Measurements from ENCODE around the gene GOLGA8A.
A peak's percentile ranks its signal among the peaks of the same experiment; 100 is the strongest.

Gene GOLGA8A

GRCh38 chr15:34437687-34438086 is at the start of gene GOLGA8A:
GOLGA8A (minus strand) TSS chr15:34437808; CDS start chr15:34389691, 48,117 bp downstream.
- Mint-ChIP-seq H3K27ac (peak within 1 kb of the TSS; percentile 90), H3K9me3 (no peaks in the 10 kb centered on the region), H3K4me3 (peak within 1 kb of the TSS; percentile 82), H3K36me3 (peaks cover 5% of the 10 kb centered on the region), H3K27me3 (peaks cover 27% of the 10 kb centered on the region), H3K4me1 (peaks cover 6% of the 10 kb centered on the region)
- DNase-seq = peak; percentile 69
- CTCF ChIA-PET = no interaction called here

DNA sequence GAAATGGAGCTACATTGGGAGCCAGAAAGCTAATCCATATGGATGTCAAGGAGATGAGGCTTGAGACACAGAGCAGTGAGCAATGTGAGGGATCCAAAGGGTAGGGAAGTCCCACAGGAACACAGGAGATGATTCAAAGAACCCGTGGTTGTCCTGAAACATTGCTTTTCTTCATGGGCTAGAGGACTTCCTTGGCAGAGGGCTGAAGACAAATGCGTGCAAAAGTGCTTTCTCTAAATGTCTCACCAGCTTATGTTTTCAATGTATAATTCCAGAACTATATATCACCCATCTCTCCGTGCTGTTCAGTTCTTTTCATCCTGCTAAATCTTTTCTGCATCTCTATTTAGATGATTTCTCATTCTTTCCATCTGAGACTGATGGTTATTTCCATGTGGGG is 46.0 kb upstream of the GOLGA8A start:
- Mint-ChIP-seq H3K9me3 (no peaks in the 10 kb centered on the region), H3K4me3 (no peak overlapping the region), H3K27ac (no peak overlapping the region), H3K36me3 (no peaks in the 10 kb centered on the region), H3K27me3 (peaks cover 20% of the 10 kb centered on the region), H3K4me1 (no peaks in the 10 kb centered on the region)
- CTCF ChIA-PET = no interaction called here
- DNase-seq = no peak

GRCh38 chr15:34481370-34481769 is 43.8 kb upstream of the GOLGA8A start:
- Mint-ChIP-seq H3K9me3 (no peaks in the 10 kb centered on the region), H3K4me1 (no peaks in the 10 kb centered on the region), H3K4me3 (no peak overlapping the region), H3K36me3 (no peaks in the 10 kb centered on the region), H3K27ac (no peak overlapping the region), H3K27me3 (peaks cover 19% of the 10 kb centered on the region)
- no peak for DNase-seq
- CTCF ChIA-PET = no interaction called here

- no peak for DNase-seq
- H3K4me1 Mint-ChIP-seq = peaks cover 2% of the 10 kb centered on the region
- no peaks in the 10 kb centered on the region for H3K9me3 Mint-ChIP-seq
- no peaks in the 10 kb centered on the region for H3K36me3 Mint-ChIP-seq
- H3K27me3 Mint-ChIP-seq = peaks cover 18% of the 10 kb centered on the region
- CTCF ChIA-PET = no interaction called here
- H3K4me3 Mint-ChIP-seq = no peak overlapping the region
- H3K27ac Mint-ChIP-seq = no peak overlapping the region
Observed at GRCh38 chr15:34473840-34474239, 36.2 kb upstream of the GOLGA8A start.

DNA sequence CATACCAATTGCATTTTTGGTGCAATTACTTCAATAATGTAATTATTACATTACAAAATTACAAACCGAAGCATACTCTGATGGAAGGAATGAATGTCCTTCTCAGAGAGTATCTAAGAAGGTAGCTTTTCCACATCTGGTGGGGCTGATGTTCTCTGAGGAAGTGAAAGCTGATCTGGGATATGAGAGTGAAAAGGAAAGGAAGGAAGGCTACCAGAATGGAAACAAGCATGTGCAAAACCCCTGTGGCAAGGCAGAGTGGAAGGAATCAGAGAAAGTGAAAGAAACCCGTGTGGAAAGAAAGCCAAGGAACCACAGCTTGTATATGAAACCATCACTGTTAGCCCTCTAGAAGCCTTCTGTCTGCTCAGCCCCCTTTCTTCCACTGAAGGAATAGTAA is 35.3 kb upstream of the GOLGA8A start:
- H3K36me3 Mint-ChIP-seq = no peaks in the 10 kb centered on the region
- no peak overlapping the region for H3K27ac Mint-ChIP-seq
- H3K27me3 Mint-ChIP-seq = peaks cover 18% of the 10 kb centered on the region
- H3K4me3 Mint-ChIP-seq = no peak overlapping the region
- no peak for DNase-seq
- no peaks in the 10 kb centered on the region for H3K9me3 Mint-ChIP-seq
- CTCF ChIA-PET = no interaction called here
- H3K4me1 Mint-ChIP-seq = peaks cover 2% of the 10 kb centered on the region

- CTCF ChIA-PET = no interaction called here
- H3K36me3 Mint-ChIP-seq = no peaks in the 10 kb centered on the region
Observed at GRCh38 chr15:34470892-34471291, 33.3 kb upstream of the GOLGA8A start.

GRCh38 chr15:34470091-34470490 is 32.5 kb upstream of the GOLGA8A start:
- Mint-ChIP-seq H3K4me3 (no peak overlapping the region), H3K27ac (no peak overlapping the region), H3K4me1 (peaks cover 2% of the 10 kb centered on the region), H3K9me3 (no peaks in the 10 kb centered on the region), H3K36me3 (no peaks in the 10 kb centered on the region), H3K27me3 (peaks cover 22% of the 10 kb centered on the region)
- no peak for DNase-seq
- CTCF ChIA-PET = no interaction called here

More at GRCh38 chr15:34470892-34471291, 33.3 kb upstream of the GOLGA8A start:
- Mint-ChIP-seq H3K4me3 (no peak overlapping the region), H3K9me3 (no peaks in the 10 kb centered on the region), H3K27ac (no peak overlapping the region), H3K4me1 (peaks cover 2% of the 10 kb centered on the region), H3K27me3 (peaks cover 24% of the 10 kb centered on the region)
- no peak for DNase-seq

GRCh38 chr15:34461730-34462129 is 24.1 kb upstream of the GOLGA8A start:
- H3K4me1 Mint-ChIP-seq = no peaks in the 10 kb centered on the region

DNA sequence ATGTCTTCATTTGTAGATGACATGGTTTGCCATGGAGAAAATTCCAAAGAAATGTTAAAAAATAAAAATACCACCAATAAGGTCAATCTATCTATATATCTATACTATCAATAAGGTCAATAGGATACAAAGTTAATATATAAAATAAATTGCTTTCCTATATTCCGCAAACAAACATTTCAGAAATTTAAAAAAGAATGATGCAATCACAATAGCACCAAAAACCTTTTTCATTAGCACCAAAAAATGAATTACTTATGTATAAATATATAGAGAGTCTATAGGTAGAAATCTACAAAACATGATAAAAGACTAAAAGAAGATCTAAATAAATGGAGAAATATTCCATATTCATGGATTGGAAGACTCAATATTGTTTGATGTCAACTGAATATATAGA is 22.8 kb upstream of the GOLGA8A start:
- DNase-seq = no peak
- H3K36me3 Mint-ChIP-seq = no peaks in the 10 kb centered on the region
- H3K9me3 Mint-ChIP-seq = no peaks in the 10 kb centered on the region
- CTCF ChIA-PET = no interaction called here
- no peak overlapping the region for H3K4me3 Mint-ChIP-seq
- peaks cover 4% of the 10 kb centered on the region for H3K27me3 Mint-ChIP-seq
- no peaks in the 10 kb centered on the region for H3K4me1 Mint-ChIP-seq
- no peak overlapping the region for H3K27ac Mint-ChIP-seq

More at GRCh38 chr15:34461730-34462129, 24.1 kb upstream of the GOLGA8A start:
- DNase-seq = no peak
- Mint-ChIP-seq H3K27me3 (peaks cover 7% of the 10 kb centered on the region), H3K27ac (no peak overlapping the region), H3K9me3 (no peaks in the 10 kb centered on the region), H3K36me3 (no peaks in the 10 kb centered on the region), H3K4me3 (no peak overlapping the region)
- CTCF ChIA-PET = no interaction called here

- H3K27me3 Mint-ChIP-seq = no peaks in the 10 kb centered on the region
- no peak overlapping the region for H3K4me3 Mint-ChIP-seq
- H3K27ac Mint-ChIP-seq = no peak overlapping the region
- H3K4me1 Mint-ChIP-seq = no peaks in the 10 kb centered on the region
- no peaks in the 10 kb centered on the region for H3K36me3 Mint-ChIP-seq
- H3K9me3 Mint-ChIP-seq = no peaks in the 10 kb centered on the region
- CTCF ChIA-PET = no interaction called here
- no peak for DNase-seq
Observed at GRCh38 chr15:34456658-34457057, 19.1 kb upstream of the GOLGA8A start.

DNA sequence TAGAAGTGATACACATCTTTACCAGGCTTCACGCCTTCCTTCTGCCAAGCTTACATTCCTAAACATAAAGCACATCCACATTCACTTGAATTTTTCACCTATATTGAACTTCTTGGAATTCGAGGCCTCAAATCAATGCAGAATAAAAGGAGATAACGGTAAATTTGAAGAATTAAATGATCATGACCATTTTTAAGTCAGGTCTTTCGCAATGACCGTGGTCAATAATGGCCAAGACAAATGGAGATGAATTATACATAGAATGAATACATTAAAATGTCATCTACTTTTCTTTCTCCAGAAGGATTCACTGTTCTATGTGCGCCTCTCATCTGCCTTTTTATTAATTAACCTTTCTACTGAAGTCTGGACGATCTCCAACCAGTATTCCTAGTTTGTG is 5.3 kb upstream of the GOLGA8A start:
- Mint-ChIP-seq H3K4me1 (no peaks in the 10 kb centered on the region), H3K36me3 (no peaks in the 10 kb centered on the region), H3K4me3 (no peak overlapping the region), H3K9me3 (no peaks in the 10 kb centered on the region), H3K27me3 (peaks cover 18% of the 10 kb centered on the region), H3K27ac (no peak overlapping the region)
- CTCF ChIA-PET = no interaction called here
- DNase-seq = no peak

GRCh38 chr15:34439878-34440277 is 2.3 kb upstream of the GOLGA8A start:
- DNase-seq = no peak
- Mint-ChIP-seq H3K27ac (no peak overlapping the region), H3K36me3 (peaks cover 1% of the 10 kb centered on the region), H3K4me1 (peaks cover 6% of the 10 kb centered on the region), H3K4me3 (no peak overlapping the region), H3K9me3 (no peaks in the 10 kb centered on the region), H3K27me3 (peaks cover 26% of the 10 kb centered on the region)
- CTCF ChIA-PET = no interaction called here

GRCh38 chr15:34436956-34437442 is 609 bp downstream of the GOLGA8A start:
- H3K36me3 Mint-ChIP-seq = peaks cover 5% of the 10 kb centered on the region
- peaks cover 6% of the 10 kb centered on the region for H3K4me1 Mint-ChIP-seq
- H3K27me3 Mint-ChIP-seq = peaks cover 27% of the 10 kb centered on the region
- no peaks in the 10 kb centered on the region for H3K9me3 Mint-ChIP-seq
- CTCF ChIA-PET = no interaction called here
- peak; percentile 45 for DNase-seq
- H3K4me3 Mint-ChIP-seq = peak overlapping the region; percentile 70
- H3K27ac Mint-ChIP-seq = no peak overlapping the region

- Mint-ChIP-seq H3K4me3 (peak overlapping the region; percentile 70), H3K27ac (peak overlapping the region; percentile 58), H3K36me3 (peaks cover 5% of the 10 kb centered on the region)
Observed at GRCh38 chr15:34436126-34436955, 1.3 kb downstream of the GOLGA8A start.

GRCh38 chr15:34435658-34436057 is 1.9 kb downstream of the GOLGA8A start:
- Mint-ChIP-seq H3K9me3 (no peaks in the 10 kb centered on the region), H3K27ac (no peak overlapping the region), H3K4me3 (peak overlapping the region; percentile 70), H3K4me1 (peaks cover 6% of the 10 kb centered on the region), H3K36me3 (peaks cover 5% of the 10 kb centered on the region), H3K27me3 (peaks cover 27% of the 10 kb centered on the region)
- no peak for DNase-seq
- CTCF ChIA-PET = no interaction called here

More at GRCh38 chr15:34436126-34436955, 1.3 kb downstream of the GOLGA8A start:
- Mint-ChIP-seq H3K9me3 (no peaks in the 10 kb centered on the region), H3K4me1 (peaks cover 6% of the 10 kb centered on the region), H3K27me3 (peaks cover 27% of the 10 kb centered on the region)
- CTCF ChIA-PET = no interaction called here
- DNase-seq = peak; percentile 21
